SU-DHL-6 (cell line): ENCODE data around the gene KCNMB4.

ENCODE experiments used
- EZH2phosphoT487 ChIP-seq: fragments of 200-600 bp; sonication (generic), shearing (Covaris generic); conservative IDR thresholded peaks from 2 replicates; pipeline ENCODE4 v1.6.1; 2018; ENCODE audit warnings: mild to moderate bottlenecking, antibody characterized with exemption, low read length, moderate library complexity, mixed read lengths
- TF ChIP-seq, protein P1 (sequence below): fragments of 200-600 bp; sonication (generic); IDR thresholded peaks from one replicate; pipeline ENCODE4 v1.5.1; 2017; ENCODE audit warnings: antibody characterized with exemption, mild to moderate bottlenecking, low read length, moderate library complexity; ENCODE audit not compliant: insufficient read depth, poor library complexity, severe bottlenecking

DNA sequence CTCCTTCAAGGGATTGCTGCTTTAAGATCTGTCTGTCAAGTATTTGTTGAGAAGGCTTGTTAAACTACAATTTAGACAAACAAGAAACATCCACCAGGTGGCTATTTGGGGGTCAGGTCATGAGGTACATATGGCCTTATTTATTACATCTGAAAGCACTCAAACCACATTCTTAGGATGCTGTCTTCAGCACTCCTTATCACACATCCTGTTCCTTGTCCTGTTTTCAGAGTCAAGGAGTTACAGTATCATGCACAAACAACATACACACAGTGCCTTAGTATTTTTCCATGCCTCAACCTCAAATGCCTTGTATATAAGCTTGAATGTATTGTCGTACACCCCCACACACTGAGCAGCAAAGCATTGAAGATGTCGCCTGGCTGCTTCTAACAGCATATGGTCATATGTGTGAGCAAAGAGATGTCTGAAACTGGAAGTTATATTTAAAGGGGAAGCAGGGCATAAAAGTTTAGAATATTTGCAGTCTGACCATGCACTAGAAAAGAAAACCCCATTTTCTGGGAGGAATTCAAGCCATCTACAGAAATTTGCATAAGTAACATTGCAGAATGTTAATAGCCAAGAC is 83.8 kb downstream of the KCNMB4 start:
- TF ChIP-seq, protein P1, sequence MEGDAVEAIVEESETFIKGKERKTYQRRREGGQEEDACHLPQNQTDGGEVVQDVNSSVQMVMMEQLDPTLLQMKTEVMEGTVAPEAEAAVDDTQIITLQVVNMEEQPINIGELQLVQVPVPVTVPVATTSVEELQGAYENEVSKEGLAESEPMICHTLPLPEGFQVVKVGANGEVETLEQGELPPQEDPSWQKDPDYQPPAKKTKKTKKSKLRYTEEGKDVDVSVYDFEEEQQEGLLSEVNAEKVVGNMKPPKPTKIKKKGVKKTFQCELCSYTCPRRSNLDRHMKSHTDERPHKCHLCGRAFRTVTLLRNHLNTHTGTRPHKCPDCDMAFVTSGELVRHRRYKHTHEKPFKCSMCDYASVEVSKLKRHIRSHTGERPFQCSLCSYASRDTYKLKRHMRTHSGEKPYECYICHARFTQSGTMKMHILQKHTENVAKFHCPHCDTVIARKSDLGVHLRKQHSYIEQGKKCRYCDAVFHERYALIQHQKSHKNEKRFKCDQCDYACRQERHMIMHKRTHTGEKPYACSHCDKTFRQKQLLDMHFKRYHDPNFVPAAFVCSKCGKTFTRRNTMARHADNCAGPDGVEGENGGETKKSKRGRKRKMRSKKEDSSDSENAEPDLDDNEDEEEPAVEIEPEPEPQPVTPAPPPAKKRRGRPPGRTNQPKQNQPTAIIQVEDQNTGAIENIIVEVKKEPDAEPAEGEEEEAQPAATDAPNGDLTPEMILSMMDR = no peak
- TF ChIP-seq EZH2phosphoT487 = no peak
